ENCODE data around the gene CFAP61.

The CFAP61 gene

GRCh38 chr20:20070871-20071726 lies 18.8 kb downstream of the CFAP61 start:
- H3K4me1 ChIP-seq (ENCODE audit: control insufficient read depth, insufficient read depth, low read length): no peaks in the 10 kb centered on the region
- ChIA-PET CTCF (interaction anchor here (1.4 kb wide), 1 partner anchor 13 kb away, joined by 5 read pairs; no protein-coding TSS in a partner anchor), POLR2A (no interaction called here)

GRCh38 chr20:20073801-20074371 lies 21.6 kb downstream of the CFAP61 start:
- no peaks in the 10 kb centered on the region for H3K4me1 ChIP-seq (ENCODE audit: control insufficient read depth, insufficient read depth, low read length)
- H3K4me3 ChIP-seq (ENCODE audit: low read depth, low read length): no peak overlapping the region
- no peak overlapping the region for H3K27ac ChIP-seq (ENCODE audit: extremely low read depth, low read depth, low read length)
- POLR2A ChIA-PET: no interaction called here
- CTCF ChIA-PET: interaction anchor here (0.9 kb wide), 2 partner anchors 9 to 11 kb away, joined by 3 to 7 read pairs; no protein-coding TSS in a partner anchor
- TF ChIP-seq TRIM28 (IDR thresholded peaks at IDR 0.05; ENCODE audit: borderline replicate concordance, low read length) (no peak), ZNF433 (tag by site-specific recombination; IDR thresholded peaks at IDR 0.05; ENCODE audit: low read depth) (no peak), ZNF768 (tag by site-specific recombination; IDR thresholded peaks at IDR 0.05) (no peak), ZBTB8A (tag by site-specific recombination; IDR thresholded peaks at IDR 0.05) (no peak), BCL11A (tag by site-specific recombination; IDR thresholded peaks at IDR 0.05; ENCODE audit: low read depth) (no peak), ZBTB21 (tag by site-specific recombination; IDR thresholded peaks at IDR 0.05) (no peak)
- H3K36me3 ChIP-seq (ENCODE audit: control insufficient read depth in 2 of 2, insufficient read depth in 1 of 2, low read length in 2 of 2): no peaks in the 10 kb centered on the region
- H3K9me3 ChIP-seq (ENCODE audit: control insufficient read depth, insufficient read depth, low read depth, low read length): no peaks in the 10 kb centered on the region

More at GRCh38 chr20:20070871-20071726, 18.8 kb downstream of the CFAP61 start:
- Histone ChIP-seq H3K4me3 (ENCODE audit: low read depth, low read length) (no peak overlapping the region), H3K9me3 (ENCODE audit: control insufficient read depth, insufficient read depth, low read depth, low read length) (no peaks in the 10 kb centered on the region), H3K27ac (ENCODE audit: extremely low read depth, low read depth, low read length) (no peak overlapping the region), H3K36me3 (ENCODE audit: control insufficient read depth in 2 of 2, insufficient read depth in 1 of 2, low read length in 2 of 2) (no peaks in the 10 kb centered on the region)
- TF ChIP-seq, protein P1, sequence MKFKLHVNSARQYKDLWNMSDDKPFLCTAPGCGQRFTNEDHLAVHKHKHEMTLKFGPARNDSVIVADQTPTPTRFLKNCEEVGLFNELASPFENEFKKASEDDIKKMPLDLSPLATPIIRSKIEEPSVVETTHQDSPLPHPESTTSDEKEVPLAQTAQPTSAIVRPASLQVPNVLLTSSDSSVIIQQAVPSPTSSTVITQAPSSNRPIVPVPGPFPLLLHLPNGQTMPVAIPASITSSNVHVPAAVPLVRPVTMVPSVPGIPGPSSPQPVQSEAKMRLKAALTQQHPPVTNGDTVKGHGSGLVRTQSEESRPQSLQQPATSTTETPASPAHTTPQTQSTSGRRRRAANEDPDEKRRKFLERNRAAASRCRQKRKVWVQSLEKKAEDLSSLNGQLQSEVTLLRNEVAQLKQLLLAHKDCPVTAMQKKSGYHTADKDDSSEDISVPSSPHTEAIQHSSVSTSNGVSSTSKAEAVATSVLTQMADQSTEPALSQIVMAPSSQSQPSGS (tag by site-specific recombination; IDR thresholded peaks at IDR 0.05; ENCODE audit: low read depth): 0 out of 2 replicates have a peak, but pooled peaks have one; percentile 29
- TF ChIP-seq ZNF704 (tag by site-specific recombination; IDR thresholded peaks at IDR 0.05): no peak

DNA sequence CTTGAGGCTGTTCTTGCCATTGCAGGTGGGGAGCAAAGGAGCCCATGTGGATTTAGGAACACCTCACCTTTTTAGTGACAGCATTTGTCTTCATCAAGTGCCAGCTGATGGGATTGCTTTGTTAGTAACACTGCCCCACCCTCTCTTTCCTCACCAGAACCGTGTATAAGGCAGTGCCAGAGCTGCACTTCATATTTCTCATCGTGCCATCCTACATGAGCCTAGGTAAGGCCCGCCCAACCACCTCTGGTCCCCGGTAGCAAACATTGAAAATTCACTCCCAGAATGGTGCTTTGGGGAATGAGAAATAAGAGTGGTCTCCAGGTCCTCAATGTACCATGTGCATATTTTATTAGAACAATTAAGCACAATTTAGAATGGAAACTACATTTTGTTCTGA lies 22.7 kb downstream of the CFAP61 start:
- no peak overlapping the region for H3K27ac ChIP-seq (ENCODE audit: extremely low read depth, low read depth, low read length)
- POLR2A ChIA-PET: no interaction called here
- H3K4me1 ChIP-seq (ENCODE audit: control insufficient read depth, insufficient read depth, low read length): no peaks in the 10 kb centered on the region
- H3K9me3 ChIP-seq (ENCODE audit: control insufficient read depth, insufficient read depth, low read depth, low read length): no peaks in the 10 kb centered on the region
- CTCF ChIA-PET: interaction anchor here (0.7 to 1.4 kb wide), 2 partner anchors 9 to 72 kb away, joined by 3 to 5 read pairs; no protein-coding TSS in a partner anchor
- TF ChIP-seq ZNF138 (tag by site-specific recombination; IDR thresholded peaks at IDR 0.05; ENCODE audit: borderline replicate concordance) (no peak), ZNF155 (tag by site-specific recombination; IDR thresholded peaks at IDR 0.05) (no peak), ZFP3 (tag by site-specific recombination; IDR thresholded peaks at IDR 0.05; ENCODE audit: low read depth) (no peak), KLF9 (tag by site-specific recombination; IDR thresholded peaks at IDR 0.05; ENCODE audit: low read depth) (no peak), SCRT1 (tag by site-specific recombination; IDR thresholded peaks at IDR 0.05; ENCODE audit: borderline replicate concordance) (no peak), WT1 (tag by site-specific recombination; IDR thresholded peaks at IDR 0.05) (no peak)
- H3K36me3 ChIP-seq (ENCODE audit: control insufficient read depth in 2 of 2, insufficient read depth in 1 of 2, low read length in 2 of 2): no peaks in the 10 kb centered on the region
- H3K4me3 ChIP-seq (ENCODE audit: low read depth, low read length): no peak overlapping the region
